NCI-H82 treated with DMSO at 0.1 percent for 48 hours (cell line): ENCODE measurements around the gene SERGEF.
"Not testable (repeated sequence)": the region's sequence is repeated elsewhere in the genome, so short reads cannot be mapped to it uniquely, and the experiment has no call there.

Experiments used
- DNase-seq: peaks from one replicate; lab custom pipeline; 2025; ENCODE audit not compliant: unreplicated experiment; lab: John Stamatoyannopoulos, UW

Gene SERGEF

DNA sequence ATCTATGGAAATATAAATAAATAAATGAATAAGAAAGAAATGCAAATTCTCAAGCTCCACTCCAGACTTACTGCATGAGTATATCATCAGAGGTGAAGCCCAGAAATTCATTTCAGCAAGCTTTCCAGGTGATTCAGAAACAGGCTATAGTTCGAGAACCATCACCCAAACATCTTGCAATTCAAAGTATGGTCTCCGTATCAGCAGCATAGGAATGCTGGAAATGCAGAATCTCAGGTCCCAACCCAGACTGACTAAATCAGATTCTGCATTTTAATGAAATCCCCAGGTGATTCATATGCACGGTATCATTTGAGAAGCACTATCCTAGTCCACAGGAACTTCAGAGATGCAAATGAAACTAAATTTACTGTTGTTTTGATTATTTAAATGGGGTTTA lies 95.3 kb downstream of the SERGEF start:
- no peak for DNase-seq

DNA sequence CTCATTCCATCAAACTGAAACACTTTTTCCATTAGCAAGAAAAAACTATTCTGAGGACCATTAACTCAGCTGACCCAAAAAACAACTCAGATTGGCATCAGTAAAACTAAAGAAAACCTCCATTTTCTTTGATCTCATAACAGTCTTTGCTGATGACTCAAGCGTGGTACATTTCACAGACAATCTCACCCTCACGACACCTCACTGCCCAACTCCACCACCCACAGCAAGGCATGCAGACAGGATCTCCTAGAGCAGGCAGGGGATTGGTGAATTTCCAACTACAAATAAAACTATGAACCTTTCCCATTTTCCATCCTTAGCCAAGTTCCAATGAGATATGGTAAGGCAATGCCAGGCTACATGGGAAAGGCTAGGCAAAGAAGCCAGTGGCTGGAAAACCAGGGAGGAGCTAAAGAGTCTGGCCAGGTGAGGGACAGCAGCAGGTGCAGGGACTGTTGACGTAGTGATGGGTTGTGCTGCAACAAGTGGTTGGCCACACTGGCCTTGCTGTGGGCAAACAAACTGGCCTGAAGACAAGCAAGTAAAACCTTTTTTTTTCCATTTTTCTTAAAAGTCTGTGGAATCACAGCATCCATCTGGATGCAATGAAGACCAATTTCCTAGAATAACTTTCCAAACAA lies 97.2 kb downstream of the SERGEF start:
- DNase-seq, result no peak

DNA sequence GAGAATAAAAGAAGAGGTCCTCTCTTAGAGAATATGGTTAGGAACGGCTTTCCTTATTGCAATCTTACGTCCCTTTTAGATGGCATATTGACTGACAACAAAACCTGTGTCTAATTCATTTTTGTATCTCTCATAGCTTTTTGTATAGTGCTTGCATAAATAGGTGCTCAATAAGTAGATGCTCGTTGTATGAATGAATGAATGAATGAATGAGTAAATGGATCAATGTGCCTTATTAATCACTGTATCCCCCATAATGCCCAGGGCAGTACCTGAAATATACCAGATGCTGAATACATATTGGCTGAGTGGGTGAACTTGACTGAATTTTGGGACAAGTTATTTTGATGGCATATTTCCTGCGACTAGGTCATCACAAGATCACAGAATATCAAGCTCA lies 97.9 kb downstream of the SERGEF start:
- DNase-seq, result no peak

DNA sequence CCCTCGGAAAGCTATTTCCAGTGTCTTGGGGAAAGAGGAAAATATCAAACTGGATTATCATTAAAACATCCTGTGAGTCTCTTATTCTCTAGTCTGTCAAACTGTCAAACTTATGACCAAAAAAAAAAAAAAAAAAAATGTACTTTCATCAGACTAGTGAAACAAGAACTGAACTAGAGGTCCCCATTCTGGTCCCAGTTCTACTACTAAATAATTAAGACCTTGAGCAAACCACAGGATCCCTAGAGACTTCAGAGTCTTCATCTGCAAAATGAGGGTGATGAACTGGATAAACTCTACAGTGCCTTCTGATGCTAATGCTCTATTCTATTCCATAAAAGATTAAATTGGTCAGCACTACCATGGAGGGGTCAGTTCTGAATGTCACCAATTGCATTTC lies 105.8 kb downstream of the SERGEF start:
- no peak for DNase-seq

DNA sequence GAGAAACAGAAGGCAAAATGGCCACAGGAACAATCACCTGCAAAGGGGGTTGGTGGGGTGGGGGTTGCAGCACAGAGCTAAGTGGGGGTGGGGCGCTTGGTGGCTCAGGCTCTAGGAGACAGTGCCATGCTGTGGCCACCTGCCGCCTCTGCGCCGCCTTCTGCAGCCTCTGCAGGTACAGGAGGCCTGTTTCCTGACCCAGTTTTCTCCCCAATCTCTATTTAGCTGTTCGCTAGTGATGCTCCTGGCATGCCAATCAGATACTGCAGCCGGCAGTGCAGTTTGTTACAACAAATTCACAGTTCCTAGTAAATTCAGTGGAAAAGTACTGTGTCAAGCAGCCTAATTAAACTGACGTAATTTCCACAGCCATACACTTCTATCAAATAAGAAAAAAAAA lies 106.4 kb downstream of the SERGEF start:
- no peak for DNase-seq

DNA sequence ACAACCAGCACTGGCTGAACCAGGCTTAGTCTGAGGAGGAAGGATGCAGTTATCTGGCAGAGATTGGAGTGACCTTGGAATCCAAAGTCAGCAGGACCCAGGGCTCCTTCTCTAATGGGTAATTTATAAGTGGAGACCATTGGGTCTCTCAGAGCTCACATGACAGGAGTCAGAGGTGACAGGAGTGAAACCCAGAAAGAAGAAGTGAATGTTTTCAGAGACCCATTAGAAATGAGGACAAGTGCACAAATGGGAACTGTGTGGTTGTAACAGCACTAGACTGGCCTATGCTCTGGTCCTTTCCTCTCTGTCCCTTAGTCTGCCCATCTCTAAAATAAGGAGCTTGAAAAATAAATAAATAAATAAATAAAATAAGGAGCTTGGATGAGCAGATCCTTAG lies 107.4 kb downstream of the SERGEF start:
- no peak for DNase-seq

DNA sequence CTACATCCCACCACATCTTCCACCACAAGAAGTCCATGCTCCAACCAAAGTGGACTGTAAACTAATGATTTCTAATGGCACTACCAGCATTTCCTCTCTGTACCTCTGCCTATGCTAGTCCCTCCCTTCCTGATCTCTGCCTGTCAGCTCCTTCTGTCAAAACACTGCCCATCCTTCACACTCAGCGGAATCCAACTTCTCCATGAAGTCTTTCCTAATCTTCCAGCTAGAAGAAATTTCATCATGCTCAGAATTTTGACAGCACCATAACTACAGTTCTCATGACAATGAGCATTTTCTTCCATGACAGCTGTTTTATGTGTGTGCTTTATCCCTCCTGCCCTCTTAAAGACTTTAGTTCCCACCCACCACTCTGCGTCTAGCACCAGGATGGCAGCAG lies 111.4 kb downstream of the SERGEF start:
- no peak for DNase-seq

DNA sequence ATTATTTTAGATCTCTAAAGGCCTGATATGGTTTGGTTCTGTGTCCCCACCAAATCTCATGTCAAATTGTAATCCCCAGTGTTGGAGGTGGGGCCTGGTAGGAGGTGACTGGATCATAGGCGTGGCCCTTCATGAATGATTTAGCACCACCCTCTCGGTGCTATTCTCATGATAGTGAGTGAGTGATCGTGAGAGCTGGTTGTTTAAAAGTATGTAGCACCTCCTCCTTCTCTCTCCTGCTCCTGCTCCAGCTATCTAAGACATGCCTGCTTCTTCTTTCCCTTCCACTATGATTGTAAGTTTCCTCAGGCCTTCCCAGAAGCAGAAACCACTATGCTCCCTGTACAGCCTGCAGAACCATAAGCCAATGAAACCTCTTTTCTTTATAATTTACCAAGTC lies 114.1 kb downstream of the SERGEF start:
- no peak for DNase-seq

DNA sequence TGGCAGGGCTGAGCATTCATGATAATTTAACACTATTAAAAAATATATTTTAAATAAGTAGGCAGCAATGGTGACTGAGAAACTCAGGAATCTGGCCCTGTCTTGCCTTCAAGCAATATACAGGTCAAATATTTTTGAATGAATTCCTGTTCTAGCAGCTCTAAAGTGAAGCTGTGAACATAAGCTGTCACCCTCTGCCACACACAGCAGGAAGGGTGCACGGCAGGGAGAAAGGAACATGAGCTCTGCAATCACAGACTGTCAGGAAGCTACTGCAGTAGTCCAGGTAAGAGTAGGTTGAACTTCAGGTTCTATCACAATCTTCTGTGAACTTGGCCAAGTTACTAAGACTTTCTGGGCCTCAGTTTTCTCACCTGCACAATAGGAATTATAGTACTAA lies 114.8 kb downstream of the SERGEF start:
- DNase-seq, result no peak

DNA sequence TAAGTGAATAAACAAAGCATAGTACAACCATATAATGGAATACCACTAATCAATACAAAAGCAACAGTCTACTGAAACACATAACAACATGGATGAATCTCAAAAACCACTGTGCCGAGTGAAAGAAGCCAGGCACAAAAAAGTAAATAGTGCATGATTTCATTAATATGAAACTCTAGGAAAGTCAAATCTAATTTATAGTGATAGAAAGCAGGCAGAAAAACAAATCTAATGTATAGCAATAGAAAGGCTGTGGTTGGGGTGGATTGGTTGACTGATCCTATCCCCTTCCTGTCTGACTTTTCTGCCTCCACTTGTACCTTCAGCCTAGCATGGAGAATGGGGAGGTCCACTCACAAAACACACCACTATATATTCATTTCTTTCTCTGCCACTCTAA lies 115.4 kb downstream of the SERGEF start:
- DNase-seq, result no peak

DNA sequence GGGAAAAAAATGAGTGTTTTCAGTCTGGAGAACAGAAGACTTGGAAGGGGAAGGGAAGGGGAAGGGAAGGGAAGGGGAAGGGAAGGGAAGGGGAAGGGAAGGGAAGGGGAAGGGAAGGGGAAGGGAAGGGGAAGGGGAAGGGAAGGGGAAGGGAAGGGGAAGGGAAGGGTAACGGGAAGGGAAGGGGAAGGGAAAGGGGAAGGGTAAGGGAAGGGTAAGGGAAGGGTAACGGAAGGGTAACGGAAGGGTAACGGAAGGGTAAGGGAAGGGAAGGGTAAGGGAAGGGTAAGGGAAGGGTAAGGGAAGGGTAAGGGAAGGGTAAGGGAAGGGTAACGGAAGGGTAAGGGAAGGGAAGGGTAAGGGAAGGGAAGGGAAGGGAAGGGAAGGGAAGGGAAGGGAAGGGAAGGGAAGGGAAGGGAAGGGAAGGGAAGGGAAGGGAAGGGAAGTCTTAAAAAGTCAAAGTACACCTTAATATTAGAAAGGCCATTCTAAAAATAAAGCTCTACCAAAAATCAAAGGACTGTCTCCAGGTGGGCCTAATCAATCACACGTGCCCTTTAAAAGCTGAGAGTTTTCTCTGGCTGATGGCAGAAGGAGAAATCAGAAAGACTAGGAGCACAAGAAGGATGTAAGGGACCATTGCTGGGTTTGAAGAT lies 116.2 kb downstream of the SERGEF start:
- not testable (repeated sequence) for DNase-seq

DNA sequence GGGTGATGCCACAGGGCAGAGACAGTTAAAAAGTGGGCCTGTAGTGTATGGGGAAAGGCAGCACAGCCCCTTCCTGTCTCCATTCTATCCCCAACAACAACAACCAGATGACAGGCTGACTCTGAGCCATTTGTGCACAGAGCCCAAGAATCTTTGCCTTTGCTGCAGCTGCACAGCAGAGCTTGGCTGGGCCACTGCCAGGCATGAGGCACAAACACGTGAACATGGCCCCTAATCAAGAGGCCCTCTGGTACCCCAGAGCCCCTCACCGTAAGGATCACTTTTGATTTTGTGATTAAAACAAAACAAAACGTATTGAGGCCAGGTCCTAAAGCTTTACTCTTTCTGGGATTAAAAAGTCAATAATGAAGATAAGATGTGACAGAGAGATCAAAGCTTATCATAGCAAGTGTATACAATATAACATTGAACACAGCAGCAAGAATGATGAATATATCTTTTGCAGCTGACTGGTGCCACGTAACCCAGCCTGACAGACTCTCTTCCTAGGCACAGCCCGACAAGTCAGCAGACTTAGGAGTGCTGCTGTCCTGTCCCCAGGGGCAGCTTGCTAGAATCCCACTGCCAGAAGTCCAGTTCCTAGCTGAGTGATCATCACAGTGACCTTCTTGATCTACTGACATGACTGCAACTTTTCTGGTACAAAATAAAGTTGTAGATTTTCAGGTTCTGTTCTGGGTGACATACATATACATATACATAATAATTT lies 117.8 kb downstream of the SERGEF start:
- no peak for DNase-seq

DNA sequence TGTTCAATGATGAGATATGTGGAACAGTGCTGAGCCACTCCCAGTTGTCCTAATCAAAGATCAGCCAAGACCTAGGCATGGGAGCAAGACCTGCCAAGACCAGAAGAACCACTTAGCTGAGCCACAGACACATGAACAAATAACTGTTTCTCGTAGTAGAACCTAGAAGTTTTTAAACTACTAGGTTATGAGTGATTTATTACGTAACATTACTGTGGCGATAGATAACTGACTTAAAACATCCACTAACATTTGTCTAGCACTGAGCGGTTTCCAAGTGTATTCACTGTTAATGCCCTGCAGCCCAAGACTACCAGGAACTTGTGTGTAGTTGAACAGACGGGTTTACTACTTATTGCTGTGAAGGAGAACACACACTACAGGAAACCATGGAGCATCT lies 120.4 kb downstream of the SERGEF start:
- no peak for DNase-seq

DNA sequence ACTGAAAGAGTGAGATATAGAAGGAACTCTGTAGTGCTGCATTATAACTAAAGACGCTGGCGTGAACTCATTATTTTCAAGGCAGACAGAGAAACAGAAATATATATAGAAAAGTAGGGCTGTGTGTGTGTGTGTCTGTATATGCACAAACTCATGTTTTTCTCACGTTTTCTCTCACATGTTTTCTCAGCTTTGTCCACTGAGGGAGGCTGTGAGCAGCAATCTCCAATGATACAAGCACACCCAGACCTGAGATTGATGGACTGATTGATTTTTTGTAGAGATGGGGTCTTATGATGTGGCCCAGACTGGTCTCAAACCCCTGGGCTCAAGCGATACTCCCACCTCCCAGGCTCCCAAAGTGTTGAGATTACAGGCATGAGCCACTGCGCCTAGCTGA lies 122.5 kb downstream of the SERGEF start:
- DNase-seq, result no peak

DNA sequence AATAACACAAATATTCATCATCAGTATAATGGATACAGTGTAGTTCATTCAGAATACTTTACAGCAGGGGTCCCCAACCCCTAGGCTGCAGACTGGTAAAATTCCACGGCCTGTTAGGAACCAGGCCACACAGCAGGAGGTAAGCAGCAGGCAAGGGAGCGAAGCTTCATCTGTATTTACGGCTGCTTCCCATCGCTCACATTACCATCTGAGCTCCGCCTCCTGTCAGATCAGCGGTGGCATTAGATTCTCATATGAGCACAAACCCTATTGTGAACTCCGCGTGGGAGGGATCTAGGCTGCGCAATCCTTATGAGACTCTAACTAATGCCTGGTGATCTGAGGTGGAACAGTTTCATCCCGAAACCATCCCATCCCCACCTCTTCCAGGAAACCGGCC lies 125.1 kb downstream of the SERGEF start:
- DNase-seq, result no peak

DNA sequence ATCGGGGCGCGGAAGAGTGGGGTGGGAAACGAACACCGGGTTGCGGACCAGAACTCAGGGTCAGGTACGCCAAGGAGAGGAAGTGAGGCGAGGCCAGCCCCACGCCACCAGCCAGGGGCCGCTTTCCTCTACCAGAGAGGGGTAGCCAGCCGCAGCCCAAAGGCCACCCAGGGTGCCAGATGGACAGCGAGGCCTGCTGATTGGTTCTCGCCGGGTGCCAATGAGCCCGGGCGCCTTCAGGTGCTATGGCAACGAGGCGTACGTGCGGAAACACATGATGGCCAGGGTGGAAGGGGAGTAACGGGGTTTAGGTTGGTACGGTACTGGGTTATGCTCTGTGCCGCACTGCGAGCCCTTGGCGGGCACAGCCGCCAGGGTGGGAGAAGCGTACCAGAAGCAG lies 128.9 kb downstream of the SERGEF start:
- DNase-seq, result no peak

DNA sequence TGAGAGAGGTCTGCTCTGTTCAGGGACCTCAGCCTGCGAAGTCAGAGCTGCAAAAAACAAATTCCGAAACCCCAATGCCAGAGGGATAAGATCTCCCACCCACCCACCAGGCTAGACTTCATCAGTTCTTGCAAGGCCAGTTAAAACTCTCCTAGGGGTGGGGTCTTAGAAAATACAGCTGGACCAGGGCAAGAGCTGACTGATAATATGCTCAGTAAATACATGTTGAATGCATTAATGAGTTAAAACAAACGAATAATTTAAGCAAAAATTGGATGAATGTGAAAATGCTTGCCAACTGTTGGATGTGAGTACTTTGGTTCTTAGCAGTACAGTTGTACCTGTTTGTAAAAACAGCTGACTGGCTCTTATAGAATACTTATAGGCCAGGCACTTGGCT lies 129.8 kb downstream of the SERGEF start:
- no peak for DNase-seq

DNA sequence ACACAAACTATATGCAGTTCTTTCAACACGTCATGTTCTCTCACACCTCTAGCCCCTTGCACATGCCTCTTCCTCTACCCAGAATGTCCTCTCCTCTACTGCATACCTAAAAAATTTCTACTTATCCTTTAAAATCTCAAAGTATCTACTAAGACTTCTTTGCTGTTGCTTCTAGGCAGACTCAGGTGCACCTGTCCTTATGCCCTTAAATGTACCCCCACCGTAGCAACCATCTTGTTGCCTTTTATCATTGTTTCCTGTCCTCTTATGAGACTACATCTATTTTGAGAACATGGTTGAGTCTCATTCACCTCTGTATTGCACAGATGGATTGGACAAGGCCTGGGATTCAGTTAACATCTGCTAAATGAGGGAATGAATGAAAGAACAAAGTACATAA lies 134.1 kb downstream of the SERGEF start:
- DNase-seq, result no peak

DNA sequence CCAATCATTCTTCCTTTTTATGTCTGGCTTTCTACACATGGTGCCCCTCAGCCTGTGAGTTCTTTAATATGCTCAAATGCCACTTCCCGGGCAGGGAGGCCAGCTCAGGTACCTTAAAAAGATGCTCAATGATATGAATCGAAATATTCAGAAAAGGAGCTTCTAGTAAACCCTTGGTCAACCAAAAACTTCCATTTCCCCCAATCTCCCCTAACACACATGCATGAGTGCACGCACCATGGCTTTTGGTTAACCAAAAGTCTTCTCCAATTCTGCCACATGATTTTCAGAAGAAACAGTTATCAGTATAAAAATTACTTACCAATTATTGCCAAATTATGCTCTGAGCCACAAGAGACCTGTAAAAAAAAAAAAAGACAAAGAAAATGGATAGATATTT lies 135.0 kb downstream of the SERGEF start:
- DNase-seq, result no peak

DNA sequence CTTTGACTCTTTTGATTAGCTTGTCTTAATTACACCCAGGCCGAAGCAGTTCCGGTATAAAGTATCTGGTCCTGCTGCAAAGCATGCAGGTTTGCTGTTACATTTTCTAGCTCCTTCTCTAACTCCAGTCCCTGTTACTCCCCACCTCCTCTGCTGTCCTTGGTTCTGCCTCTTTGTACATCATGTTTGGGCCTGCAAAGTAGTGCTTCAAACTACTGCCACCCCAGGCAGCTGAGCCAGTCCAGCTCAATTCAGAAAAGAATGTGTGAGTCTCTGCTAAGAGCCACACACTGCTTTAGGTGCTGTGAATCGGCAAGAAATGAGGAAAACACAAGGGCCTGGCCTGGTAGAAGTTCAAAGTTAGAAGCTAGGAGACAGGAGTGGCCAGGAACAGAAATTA lies 136.0 kb downstream of the SERGEF start:
- DNase-seq, result no peak

DNA sequence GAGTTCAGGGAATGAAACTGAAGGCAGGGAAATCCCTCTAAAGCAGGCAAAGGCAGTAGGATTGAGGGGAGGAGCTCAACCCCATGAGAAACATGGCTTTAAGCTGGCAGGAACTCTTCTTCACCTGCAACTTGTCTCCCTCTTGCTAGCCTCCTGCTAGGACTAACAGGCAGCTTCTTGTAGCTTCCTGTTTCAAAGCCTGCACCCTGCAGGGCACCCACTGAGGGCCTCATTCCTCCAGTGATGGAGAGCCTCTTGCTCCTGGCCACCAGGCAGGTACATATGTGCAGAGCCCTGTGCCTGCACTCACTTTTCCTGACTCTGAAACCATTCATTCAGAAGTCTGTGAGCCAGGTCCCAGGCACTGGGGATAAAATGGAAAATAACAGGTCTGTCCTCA lies 137.0 kb downstream of the SERGEF start:
- DNase-seq, result no peak

DNA sequence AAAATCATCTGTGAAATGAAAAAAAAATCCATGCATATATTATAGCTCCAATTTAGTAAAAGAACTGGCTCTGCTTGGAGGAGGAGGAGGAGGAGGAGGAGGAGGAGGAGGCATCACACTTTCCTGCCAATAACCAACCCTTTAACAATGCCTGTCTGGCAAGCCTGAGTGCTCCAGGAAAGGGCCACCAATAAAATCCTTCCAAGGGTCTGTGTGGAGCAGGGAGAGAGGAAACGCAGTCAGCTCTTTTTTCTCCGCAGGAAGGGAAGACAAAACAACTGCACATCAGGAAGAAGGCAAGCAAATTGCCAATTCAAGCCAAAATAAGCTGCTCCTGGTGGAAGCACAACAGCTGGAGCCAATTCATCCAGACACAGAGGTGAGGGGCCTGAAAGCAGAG lies 139.3 kb downstream of the SERGEF start:
- no peak for DNase-seq

DNA sequence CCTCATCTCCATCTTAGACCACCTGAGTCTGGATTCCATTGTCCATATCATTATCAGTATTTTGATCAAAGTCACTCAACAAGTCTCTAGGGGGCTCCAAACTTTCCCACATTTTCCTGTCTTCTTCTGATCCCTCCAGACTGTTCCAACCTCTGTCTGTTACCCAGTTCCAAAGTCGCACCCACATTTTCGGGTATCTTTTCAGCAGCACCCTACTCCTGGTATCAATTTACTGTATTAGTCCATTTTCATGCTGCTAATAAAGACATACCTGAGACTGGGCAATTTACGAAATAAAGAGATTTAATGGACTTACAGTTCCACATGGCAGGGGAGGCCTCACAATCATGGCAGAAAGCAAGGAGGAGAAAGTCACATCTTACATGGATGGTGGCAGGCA lies 144.4 kb downstream of the SERGEF start:
- not testable (repeated sequence) for DNase-seq
